Ovary (tissue), 9 donors: ENCODE data around the gene PRRT4. TPM values are rescaled to one million over a fixed set of nuclear protein-coding genes. Genes with fewer than 3 reads are reported as not detected.

Source experiments
- DNase-seq, 5 donors: peaks; one replicate each; pipeline ENCODE4 v3.0.0-alpha.2; 2019 to 2020
- H3K27ac ChIP-seq, 2 donors: fragments of 200-600 bp; one replicate each; pipeline versions ENCODE4 v1.5.1 to v1.8.0; 2019 to 2022
- H3K27me3 ChIP-seq: fragments of 200-600 bp; one replicate; pipeline ENCODE4 v1.8.0; 2022
- H3K36me3 ChIP-seq: fragments of 200-600 bp; sonication (generic); one replicate; pipeline ENCODE4 v1.5.1; 2019
- H3K4me1 ChIP-seq: one replicate; pipeline ENCODE4 v1.8.1; 2013; ENCODE audit warnings: mild to moderate bottlenecking, moderate library complexity; ENCODE audit not compliant: insufficient read depth
- H3K4me3 ChIP-seq: fragments of 200-600 bp; sonication (generic); one replicate; pipeline ENCODE4 v1.5.1; 2017
- H3K9me3 ChIP-seq, 2 donors: fragments of 200-600 bp in 1 of 2; sonication (generic) in 1 of 2; one replicate each; pipeline versions ENCODE4 v1.5.1 to v1.8.1; 2013 to 2019; ENCODE audit warnings: mild to moderate bottlenecking in 1 of 2, moderate library complexity in 1 of 2
- EP300 ChIP-seq: sonication (generic); formaldehyde crosslinking; IDR thresholded peaks from one replicate; pipeline ENCODE4 v1.6.1; 2017; ENCODE audit warnings: antibody characterized with exemption
- POLR2A ChIP-seq: fragments of 450-650 bp; IDR thresholded peaks from one replicate; pipeline ENCODE4 v1.6.1; 2017; ENCODE audit warnings: antibody characterized with exemption, mild to moderate bottlenecking, moderate library complexity
- WGBS, 3 donors: extraction: QIAGEN DNeasy Blood & Tissue Kit in 1 of 3; methylation state at CpG; one replicate each; pipeline versions ENCODE4 v1.1.5 to v1.1.7; 2013 to 2017; 5-methylcytosine and 5-hydroxymethylcytosine counted together
- intact Hi-C, 4 donors: fragments of 100-400 bp; cut with DNase I; formaldehyde crosslinking; loops; one replicate each; pipeline versions ENCODE4 v1.11.0 to v1.15.1; 2022 to 2023
- polyA plus RNA-seq, 2 donors: library from polyadenylated mRNA; stranded (reverse); fragments of 200-250 nt in 1 of 2; fragments of 350-450 nt in 1 of 2; fragmentation: Illumina TruSeq in 1 of 2; extraction: RNeasy Lipid Tissue Mini Kit (QIAGEN cat#74804) in 1 of 2; gene quantifications; one replicate each; pipeline ENCODE4 v1.2.3, GENCODE V29; 2013 to 2014
- total RNA-seq, 7 donors: library from RNA; depleted of rRNA in 2 of 7; stranded (reverse); fragments of >200 nt in 2 of 7; fragmentation: NEBNext Ultra II Directional in 3 of 7; extraction: Animal tissue kit (Norgen Biotek cat#: 25700) in 3 of 7; gene quantifications; one replicate each; pipeline versions ENCODE4 v1.1.0 to v1.2.4, GENCODE V29; 2016 to 2023
- TF ChIP-seq, protein P1 (sequence below), 3 donors: fragments of 450-650 bp in 2 of 3; fragments of 200-600 bp in 1 of 3; IDR thresholded peaks; one replicate each; pipeline versions ENCODE4 v1.5.1 to v1.8.0; 2016 to 2022; ENCODE audit warnings: antibody characterized with exemption in 3 of 3, mild to moderate bottlenecking in 1 of 3
- donor health status: DM: no; HTN: no; CAD: no; lungs with moderate emphysema.
- donor health status: DM: no; HTN: no; CAD: no.
- donor health status: Bipolar disorder and iron deficiency.
- donor health status: DM: yes; HTN: yes; CAD: no.
- donor health status: DM: no; HTN: no; CAD: no.
- donor health status: DM: yes; HTN: yes; CAD: no.

The PRRT4 gene
- total and polyA plus RNA-seq, 9 donors: 0.11 to 1.2 (median 0.74) TPM

DNA sequence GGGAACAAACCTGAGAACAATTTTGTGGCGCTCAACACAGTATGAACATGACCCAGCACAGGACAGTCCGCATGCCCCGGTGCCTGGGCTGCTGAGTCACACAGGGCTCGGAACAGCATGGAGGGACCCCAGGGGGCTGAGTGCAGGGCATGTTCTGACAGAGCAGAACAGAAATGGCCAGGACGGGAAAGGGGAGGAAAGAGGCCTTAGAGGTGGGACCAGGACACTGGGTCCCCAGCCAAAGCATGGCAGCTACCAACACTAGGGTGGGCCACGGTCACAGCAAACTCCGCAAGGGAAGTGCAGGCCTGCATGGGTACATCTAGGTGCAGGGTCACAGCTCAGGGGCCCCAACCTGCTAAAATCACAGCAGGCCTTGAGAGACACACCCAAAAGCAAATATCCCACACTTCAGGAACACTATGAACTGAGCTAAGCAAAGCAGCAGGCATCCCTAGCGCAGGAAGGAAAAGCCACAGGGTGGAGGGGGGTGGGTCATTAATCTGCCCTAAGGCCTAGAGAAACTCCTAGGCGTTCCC lies 42.7 kb upstream of the PRRT4 start:
- no peaks in the 10 kb centered on the region for H3K27me3 ChIP-seq
- TF ChIP-seq EP300 (no peak), POLR2A (no peak)
- TF ChIP-seq, protein P1, sequence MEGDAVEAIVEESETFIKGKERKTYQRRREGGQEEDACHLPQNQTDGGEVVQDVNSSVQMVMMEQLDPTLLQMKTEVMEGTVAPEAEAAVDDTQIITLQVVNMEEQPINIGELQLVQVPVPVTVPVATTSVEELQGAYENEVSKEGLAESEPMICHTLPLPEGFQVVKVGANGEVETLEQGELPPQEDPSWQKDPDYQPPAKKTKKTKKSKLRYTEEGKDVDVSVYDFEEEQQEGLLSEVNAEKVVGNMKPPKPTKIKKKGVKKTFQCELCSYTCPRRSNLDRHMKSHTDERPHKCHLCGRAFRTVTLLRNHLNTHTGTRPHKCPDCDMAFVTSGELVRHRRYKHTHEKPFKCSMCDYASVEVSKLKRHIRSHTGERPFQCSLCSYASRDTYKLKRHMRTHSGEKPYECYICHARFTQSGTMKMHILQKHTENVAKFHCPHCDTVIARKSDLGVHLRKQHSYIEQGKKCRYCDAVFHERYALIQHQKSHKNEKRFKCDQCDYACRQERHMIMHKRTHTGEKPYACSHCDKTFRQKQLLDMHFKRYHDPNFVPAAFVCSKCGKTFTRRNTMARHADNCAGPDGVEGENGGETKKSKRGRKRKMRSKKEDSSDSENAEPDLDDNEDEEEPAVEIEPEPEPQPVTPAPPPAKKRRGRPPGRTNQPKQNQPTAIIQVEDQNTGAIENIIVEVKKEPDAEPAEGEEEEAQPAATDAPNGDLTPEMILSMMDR (IDR thresholded peaks at IDR 0.05): no peak
- intact Hi-C loops: loop anchor here in 1 of 4 donors (10.0 kb wide), 1 partner anchor 51 kb away; the partner anchor contains the start of gene HILPDA
- H3K4me1 ChIP-seq: peaks cover 7% of the 10 kb centered on the region
- H3K9me3 ChIP-seq: no peaks in the 10 kb centered on the region
- H3K27ac ChIP-seq: no peak overlapping the region
- DNase-seq: no peak
- no peak overlapping the region for H3K4me3 ChIP-seq
- WGBS, 3 donors: 87 to 89% (median 88%) methylated on average over 9 of the region's 9 CpGs
- no peaks in the 10 kb centered on the region for H3K36me3 ChIP-seq

DNA sequence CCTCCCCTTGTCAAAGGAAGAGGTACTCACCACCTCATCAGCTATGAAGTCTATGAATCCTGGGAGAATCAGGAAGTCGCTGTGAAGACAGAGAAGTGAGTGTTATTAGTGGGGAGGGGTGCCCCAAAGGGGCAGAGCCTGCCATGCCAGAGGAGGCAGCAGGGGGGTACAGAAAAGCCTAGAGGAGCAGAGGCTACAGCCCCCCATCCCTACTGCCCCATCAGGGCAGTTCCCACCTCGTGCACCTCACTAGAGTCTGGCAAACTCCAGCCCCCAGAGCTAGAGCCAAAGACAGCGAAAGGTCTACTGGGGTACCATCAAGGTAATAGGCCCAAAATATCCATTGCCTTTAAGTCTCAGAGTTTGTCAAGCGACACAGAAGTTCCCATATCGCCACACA lies 42.2 kb upstream of the PRRT4 start:
- TF ChIP-seq, protein P1 (IDR thresholded peaks at IDR 0.05): no peak
- TF ChIP-seq EP300: no peak
- no peak for TF ChIP-seq POLR2A
- H3K4me1 ChIP-seq: peaks cover 6% of the 10 kb centered on the region

DNA sequence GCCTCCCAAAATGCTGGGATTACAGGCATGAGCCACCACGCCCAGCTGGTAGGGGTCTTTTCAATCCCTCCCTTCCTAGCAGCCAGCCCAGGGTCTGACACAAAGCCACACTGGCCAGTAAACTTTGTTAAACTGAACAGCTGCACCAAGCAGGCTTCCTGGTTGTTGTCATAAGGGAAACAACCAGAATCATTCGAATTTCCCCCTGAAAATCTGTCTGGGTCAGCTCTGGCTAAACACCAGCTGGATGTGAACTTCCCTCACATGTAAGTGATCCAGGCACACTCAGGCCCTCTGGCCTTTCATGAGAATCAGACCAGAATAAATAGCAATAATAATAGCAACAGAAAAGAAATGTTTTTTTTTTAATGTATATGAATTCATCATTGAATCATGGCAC lies 40.9 kb upstream of the PRRT4 start:
- no peak for DNase-seq
- Histone ChIP-seq H3K9me3 (no peaks in the 10 kb centered on the region), H3K27ac (no peak overlapping the region), H3K4me1 (peaks cover 6% of the 10 kb centered on the region), H3K4me3 (no peak overlapping the region), H3K27me3 (no peaks in the 10 kb centered on the region), H3K36me3 (no peaks in the 10 kb centered on the region)
- TF ChIP-seq POLR2A (no peak), EP300 (no peak)
- TF ChIP-seq, protein P1 (IDR thresholded peaks at IDR 0.05): no peak
- WGBS, 3 donors: 44 to 47% (median 44%) methylated on average over 2 of the region's 2 CpGs
- intact Hi-C loops: loop anchor here in 1 of 4 donors (10.0 kb wide), 1 partner anchor 52 kb away; the partner anchor contains the start of gene HILPDA

More for the DNA sequence above, 42.2 kb upstream of the PRRT4 start:
- no peak for DNase-seq
- no peaks in the 10 kb centered on the region for H3K9me3 ChIP-seq
- H3K27ac ChIP-seq: no peak overlapping the region
- 86 to 91% (median 90%) methylated on average over 5 of the region's 5 CpGs for WGBS, 3 donors
- no peak overlapping the region for H3K4me3 ChIP-seq
- intact Hi-C loops: loop anchor here in 1 of 4 donors (10.0 kb wide), 1 partner anchor 51 kb away; the partner anchor contains the start of gene HILPDA
- no peaks in the 10 kb centered on the region for H3K36me3 ChIP-seq
- H3K27me3 ChIP-seq: no peaks in the 10 kb centered on the region

DNA sequence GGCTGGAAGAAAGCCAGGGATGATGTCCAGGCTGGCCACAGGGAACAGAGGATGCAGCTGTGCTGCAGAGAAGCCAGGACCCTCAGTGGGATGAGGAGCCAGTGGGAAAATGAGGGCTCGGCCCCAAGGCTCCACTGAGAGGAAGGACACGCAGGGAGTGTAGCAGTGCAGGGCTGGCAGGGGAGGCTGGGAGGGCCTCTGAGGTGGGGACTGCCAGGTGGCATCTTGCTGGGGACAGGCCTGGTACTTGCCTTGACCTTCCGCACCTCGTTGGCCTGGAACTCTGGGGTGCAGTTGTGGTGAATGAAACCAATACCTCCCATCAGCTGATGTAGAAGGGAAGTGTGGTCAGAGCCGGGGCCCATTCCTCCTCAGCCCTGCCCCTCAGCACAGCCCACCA lies 39.1 kb upstream of the PRRT4 start:
- no peaks in the 10 kb centered on the region for H3K27me3 ChIP-seq
- 77 to 87% (median 80%) methylated on average over 5 of the region's 5 CpGs for WGBS, 3 donors
- peaks cover 6% of the 10 kb centered on the region for H3K4me1 ChIP-seq
- TF ChIP-seq POLR2A: no peak
- no peak for TF ChIP-seq EP300
- TF ChIP-seq, protein P1 (IDR thresholded peaks at IDR 0.05): no peak
- H3K4me3 ChIP-seq: no peak overlapping the region
- no peaks in the 10 kb centered on the region for H3K36me3 ChIP-seq
- no peak overlapping the region for H3K27ac ChIP-seq
- DNase-seq: no peak
- H3K9me3 ChIP-seq: no peaks in the 10 kb centered on the region
- intact Hi-C loops: loop anchor here in 1 of 4 donors (10.0 kb wide), 1 partner anchor 54 kb away; the partner anchor contains the start of gene HILPDA
